Medulla oblongata (tissue), 1 donor: Measurements from ENCODE around the gene OR2A5.
"Not testable (repeated sequence)": the region's sequence is repeated elsewhere in the genome, so short reads cannot be mapped to it uniquely, and the experiment has no call there.

Experiments
- DNase-seq: peaks from one replicate; pipeline ENCODE4 v3.0.0-alpha.2; 2015; ENCODE audit errors: extremely low spot score

The OR2A5 gene, protein sequence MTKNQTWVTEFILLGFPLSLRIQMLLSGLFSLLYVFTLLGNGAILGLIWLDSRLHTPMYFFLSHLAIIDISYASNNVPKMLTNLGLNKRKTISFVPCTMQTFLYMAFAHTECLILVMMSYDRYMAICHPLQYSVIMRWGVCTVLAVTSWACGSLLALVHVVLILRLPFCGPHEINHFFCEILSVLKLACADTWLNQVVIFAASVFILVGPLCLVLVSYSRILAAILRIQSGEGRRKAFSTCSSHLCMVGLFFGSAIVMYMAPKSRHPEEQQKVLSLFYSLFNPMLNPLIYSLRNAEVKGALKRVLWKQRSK

DNA sequence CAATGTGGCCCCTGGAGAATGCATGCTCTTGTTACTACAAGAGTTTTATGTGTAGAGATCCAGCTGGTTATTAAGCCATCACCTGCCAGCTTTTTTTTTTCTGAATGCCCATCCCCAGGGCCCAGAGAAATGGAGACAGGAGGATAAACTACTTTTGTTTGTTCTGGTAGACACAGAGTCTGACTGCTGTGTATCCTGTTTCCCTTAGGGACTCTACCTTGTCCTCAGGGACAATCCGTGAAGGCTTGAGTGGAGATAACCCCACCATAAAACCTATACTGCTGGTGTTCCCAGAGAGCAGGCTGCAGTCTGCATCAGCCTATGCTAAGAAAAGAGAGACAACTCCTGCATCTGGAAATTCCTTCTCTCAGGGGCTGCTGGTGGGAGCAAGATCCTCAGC, at the start of gene OR2A5:
OR2A5 (plus strand) TSS at position 301 of the 400 bp plus-strand sequence. CDS start 1,454 bp downstream, outside the sequence.
- no peak for DNase-seq

DNA sequence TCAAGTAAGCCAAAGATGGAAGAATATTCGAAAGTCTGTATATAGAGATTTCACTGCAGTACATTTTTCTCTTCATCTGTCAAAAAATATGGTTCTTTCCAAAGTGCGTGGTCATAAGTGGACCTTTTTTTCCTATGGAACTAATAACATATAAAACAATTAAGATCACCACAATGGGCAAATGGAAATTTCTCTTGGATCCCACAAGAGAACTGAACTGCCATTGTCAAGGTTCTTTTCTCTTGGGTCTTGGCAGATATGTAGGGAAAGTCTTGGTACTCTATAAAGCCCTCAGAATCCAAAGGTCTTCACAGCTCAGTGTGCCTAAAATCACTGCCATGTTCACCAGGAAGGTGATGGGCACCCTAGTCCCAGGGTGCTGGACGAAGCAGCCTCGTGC, 48.7 kb upstream of the OR2A5 start, which contains the start of gene OR6B1:
OR6B1 (plus strand) TSS at position 301 of the 400 bp plus-strand sequence. CDS start 3,677 bp downstream, outside the sequence.
- no peak for DNase-seq

DNA sequence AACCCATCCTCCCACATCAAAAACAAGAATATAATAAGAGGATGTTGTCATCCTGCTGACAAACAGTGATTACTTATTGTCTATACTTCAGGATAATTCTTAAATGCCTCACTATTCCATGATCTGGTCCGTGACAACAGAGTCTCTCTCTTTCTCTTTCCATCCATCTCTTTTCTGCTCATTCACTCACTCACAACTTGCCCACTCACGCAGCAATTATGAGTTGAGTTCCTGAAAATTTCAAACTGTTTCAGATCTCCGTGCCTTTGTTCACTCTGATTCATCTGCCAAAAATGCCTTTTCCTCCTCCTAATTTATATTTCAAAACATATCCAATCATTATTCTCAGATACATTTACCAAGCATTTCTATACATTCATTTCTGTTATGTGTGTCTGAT, 47.2 kb upstream of the OR2A5 start:
- DNase-seq = no peak

DNA sequence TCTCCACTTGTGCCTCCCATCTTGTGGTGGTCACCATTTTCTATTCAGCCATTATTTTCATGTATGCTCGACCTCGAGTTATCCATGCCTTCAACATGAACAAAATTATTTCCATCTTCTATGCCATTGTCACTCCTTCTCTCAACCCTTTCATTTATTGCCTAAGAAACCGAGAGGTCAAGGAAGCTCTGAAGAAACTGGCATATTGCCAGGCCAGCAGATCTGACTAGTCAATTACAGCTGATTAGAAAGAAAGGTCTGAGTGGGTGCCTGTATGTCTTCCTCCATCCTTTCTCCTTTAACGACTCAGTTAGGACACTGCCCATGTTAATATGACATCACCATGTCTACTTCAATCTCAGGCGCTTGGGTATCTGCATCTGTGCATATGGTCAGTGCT, 44.0 kb upstream of the OR2A5 start:
- no peak for DNase-seq

DNA sequence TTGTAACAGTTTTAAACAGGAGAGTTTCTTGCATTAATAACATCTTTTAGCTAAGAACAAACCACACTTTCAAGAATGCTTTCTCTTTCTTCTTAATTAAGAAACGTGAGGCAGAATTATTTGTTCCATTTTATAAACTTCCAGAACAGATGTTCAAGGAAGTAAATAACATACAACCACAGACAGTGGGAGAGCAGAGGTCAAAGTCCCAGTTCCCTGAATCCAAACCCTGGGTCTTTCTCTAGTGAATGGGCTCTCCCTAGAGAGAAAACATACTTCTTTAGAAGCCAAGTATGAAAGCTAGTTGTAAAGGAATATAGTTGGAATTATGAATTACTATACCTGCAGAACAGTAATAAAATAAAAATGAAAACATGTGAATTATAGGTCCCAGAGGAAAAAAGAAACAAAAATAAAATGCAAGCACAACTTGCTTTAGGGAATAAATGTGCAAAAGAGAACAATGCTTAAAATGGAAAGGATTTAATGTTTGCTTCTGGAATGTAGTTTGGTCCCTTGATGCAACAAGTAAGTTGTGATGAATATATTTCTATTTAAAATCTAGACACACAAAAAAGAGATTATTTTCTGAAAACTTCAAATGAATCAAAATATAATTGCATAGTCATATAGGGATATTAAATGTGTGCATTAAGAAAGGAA, 42.6 kb upstream of the OR2A5 start:
- DNase-seq = no peak

DNA sequence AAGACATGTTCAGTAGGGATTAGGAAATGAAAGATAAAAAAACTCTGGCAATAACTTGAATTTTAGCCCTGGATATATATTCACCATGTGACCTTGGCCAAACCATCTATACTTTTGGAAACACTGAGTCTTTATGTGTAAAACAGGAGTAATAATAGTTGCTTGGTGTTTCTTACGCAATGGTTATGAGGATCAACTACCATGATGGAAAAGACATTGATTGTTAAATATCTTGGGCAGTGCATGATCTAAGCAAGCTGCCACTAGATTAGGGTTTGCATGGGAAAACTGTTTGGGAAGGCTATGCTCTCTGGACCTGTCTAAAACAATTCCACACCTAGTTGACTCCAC, 42.1 kb upstream of the OR2A5 start:
- DNase-seq = no peak

DNA sequence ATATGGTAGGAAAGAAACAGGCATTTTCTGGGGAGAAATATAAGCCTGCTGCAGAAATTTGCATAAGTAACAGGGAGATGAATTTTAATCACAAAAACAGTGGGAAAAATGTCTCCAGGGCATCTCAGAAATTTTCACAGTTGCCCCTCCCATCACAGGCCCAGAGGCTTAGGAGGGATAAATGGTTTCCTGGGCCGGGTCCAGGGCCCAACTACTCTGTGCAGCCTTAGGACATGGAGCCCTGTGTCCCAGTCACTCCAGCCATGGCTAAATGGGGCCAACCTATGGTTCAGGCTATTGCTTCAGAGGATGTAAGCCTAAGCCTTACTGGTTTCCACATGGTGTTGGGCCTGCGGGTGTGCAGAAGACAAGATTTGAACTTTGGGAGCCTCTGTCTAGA, 39.4 kb upstream of the OR2A5 start:
- no peak for DNase-seq

DNA sequence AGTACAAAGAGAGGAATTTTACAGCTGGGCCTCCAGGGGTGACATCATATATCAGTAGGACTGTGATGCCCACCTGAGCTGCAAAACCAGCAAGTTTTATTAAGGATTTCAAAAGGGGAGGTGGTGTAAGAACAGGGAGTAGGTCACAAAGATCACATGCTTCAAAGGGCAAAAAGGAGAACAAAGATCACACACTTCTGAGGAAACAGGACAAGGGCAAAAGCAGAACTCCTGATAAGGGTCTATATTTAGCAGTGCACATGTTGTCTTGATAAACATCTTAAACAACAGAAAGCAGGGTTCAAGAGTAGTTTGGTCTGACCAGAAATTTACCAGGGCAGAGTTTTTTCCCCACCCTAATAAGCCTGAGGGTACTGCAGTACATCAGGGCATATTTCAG, 38.7 kb upstream of the OR2A5 start:
- DNase-seq = not testable (repeated sequence)

DNA sequence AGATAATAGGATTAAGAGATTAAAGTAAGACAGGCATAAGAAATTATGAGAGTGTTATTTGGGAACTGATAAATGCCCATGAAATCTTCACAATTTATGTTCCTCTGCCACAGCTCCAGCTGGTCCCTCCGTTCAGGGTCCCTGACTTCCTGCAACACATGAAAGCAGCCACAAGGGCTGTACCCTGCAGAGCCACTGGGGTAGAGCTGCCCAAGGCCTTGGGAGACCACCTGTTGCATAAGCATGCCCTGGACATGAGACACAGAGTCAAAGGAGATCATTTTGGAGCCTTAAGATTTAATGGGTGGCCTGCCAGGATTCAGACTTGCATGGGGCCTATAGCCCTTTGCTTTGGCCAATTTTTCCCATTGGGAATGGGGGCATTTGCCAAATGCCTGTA, 37.9 kb upstream of the OR2A5 start:
- not testable (repeated sequence) for DNase-seq

DNA sequence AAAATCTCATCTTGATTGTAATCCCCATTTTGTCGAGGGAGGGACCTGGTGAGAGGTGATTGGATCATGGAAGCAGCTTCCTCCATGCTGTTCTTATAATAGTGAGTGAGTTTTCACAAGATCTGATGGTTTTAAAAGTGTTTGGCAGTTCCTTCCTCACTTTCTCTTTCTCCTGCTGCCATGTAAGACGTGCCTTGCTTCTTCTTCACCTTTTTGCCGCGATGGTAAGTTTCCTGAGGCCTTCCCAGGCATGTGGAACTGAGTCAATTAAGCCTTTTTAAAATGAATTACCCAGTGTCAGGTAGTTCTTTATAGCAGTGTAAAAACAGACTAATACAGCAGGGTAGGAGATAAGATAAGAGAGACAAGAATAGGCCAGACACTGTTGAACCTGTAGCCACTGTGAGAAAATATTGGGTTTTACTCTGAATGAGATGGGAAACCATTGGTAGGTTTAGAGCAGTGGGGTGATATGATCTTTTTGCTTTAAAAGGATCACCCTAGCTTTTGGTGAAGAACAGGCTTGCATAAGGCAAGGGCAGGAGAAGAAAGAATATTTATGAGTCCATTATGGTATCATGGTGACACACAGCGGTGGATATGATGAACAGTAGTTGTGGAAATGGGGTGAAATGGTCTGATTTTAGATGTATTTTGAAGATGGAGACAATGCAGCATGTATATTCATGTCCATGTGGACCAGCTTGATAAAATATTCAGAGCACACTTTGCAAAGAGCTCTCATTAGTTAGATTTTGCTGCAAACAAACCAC, 37.1 kb upstream of the OR2A5 start:
- no peak for DNase-seq

DNA sequence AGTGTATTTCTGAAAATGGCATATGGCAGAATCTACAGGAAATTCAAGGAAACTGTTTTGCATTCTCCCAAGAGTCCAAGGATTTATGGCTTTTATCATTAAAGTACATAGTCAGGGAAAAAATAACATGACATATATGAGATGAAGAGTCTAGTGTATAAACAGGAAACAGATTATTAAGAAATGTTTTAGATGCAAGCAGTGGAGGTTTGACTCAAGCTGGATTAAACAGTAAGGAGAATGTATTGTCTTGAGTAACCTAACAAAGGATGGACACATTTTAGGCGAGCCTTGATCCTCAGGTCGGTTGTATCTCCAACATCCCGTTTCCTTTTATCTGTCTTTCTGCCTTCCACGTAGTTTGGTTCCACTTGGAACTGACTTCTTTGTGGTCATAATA, 30.7 kb upstream of the OR2A5 start:
- DNase-seq = no peak

DNA sequence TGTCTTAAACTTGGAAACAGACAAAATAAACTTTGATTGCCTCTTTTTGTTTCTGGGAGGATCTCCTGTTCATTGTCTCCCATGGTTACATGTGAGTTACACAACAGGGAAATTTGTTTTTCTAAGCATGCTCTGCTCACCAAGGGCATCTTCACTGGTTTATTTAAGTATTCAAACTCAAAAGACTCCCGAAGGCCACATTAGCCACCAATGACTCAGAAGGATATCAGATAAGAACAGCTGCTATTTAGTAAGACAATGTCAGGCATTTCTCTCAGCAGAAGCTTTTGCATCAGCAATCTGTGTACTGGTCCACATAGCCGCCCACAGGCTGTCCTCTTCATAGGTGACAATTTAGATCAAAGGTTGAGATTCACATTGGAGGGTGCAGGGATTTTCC, 29.3 kb upstream of the OR2A5 start:
- DNase-seq = no peak

DNA sequence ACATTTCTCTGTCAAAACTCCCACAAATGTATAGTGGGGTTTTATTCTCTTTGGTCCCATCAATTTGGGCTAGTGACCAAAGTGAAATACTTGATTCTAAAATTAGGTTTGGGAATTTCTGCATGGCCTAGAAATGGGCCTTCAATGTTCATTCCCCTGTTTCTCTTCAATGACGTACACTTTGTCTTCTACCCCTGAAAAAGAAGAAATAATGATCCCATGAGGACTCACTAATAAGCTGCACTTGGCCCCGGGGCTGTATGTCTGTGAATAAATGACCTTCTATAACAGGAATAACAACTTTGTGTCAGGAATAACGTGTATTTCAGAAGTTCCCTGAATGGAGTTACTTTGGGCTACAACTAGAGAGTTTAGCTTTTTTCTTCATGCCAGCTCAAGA, 28.4 kb upstream of the OR2A5 start:
- DNase-seq = no peak

DNA sequence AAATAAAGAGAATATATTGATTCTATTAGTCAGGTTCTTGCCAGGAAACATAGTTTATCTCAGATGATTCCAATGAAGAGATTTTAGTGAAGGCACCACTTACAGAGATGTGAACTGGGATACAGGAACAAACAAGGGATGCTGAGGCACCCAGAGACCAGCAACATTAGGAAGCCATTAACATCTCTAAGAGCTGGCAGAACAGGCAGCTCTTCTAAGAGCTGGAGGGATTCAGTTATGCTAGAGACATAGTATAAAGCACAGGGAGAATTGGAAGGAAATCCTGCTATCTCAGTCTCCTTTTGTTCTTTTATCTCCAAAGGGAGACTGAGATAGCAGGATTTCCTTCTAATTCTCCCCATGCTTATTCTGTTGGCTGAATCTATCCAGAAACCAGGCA, 26.6 kb upstream of the OR2A5 start:
- DNase-seq = no peak

DNA sequence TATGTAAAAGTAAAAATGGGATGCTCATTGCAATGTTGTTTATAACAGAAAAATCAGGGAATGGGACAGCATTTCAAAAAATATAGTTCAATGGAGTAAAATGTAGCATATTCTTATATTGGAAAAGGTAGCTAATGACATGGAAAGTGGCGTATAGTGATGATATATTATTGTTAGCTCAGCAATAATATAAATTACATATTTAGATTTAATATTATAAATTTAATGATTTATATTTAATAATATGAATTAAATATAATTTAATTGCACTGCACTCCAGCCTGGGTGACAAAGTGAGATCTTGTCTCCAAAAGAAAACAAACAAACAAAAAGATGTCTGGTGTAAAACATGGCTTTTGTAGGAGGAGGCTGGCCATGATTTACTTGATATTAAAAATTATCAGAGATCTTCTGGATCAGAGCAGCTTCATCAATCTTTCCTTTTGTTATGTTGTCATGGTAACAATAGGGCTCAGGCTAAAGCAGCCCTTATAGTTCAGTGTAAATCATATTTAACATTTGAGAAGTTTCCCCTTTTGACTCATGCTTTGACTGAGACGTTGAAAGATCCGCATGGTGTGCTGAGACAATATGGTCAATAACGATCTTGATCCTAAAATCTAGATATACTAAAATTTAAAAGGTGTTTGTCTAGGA, 25.4 kb upstream of the OR2A5 start:
- DNase-seq = no peak

DNA sequence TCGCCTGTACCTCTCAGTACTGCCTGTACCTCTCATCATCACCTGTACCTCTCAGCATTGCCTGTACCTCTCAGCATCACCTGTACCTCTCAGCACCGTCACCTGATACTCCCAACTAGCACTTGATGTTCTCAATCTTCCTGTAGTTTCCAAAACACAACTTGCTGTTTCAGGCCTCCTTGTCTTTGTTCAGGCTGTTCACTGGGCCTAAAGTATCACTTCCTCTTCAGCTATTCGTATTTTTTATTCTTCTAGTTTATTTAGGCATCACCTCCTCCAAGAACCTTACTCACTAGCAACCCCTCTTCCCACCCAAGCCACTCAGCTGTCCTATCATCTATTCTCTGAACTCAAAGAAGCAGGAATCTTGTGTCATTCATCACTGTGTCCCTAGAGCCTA, 24.5 kb upstream of the OR2A5 start:
- DNase-seq = no peak

DNA sequence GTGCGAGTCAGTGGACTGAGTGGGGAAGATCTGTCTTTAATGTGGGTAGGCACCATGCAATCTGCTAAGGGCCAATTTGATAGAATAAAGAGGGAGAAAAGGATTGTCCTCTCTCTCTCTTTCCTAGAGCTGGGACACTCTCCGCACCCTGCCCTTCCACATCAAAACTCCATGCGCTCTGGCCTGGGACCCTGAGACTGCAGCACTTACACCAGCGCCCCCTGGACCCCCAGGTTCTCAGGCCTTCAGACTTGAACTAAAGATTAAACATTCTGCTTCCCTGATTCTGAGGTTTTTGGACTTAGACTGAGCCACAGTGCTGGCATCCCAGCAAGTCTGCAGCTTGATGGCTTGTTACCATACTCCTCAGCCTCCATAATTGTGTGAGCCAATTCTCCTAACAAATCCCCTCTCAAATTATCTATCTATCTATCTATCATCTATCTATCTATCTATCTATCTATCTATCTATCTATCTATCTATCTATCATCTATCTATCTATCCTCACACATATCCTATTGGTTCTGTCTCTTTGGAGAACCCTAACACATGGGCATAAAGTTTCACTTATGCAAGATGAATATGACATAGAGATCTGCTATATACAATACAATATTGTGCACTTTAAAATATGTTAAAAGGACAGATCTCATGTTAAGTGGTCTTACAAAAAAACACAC, 22.4 kb upstream of the OR2A5 start:
- DNase-seq = no peak

DNA sequence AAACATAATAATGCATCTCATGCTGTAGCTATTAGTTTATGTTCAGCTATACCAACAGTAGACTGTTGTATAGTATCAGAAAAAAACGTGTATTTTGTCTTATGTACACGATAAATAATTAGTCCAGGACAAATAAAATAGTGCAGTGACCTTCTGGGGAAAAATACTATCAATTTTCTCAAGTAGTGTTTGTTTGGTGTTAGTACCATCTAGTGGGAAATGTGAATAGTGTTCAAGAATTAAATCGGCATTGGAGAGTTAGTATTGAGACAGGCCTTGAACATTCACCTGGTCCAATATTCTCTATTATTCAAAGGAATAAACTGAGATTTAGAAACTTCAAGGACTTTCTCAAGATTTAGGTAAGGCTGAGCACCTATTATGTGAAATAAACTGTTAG, 21.7 kb upstream of the OR2A5 start:
- DNase-seq = peak; percentile 54

DNA sequence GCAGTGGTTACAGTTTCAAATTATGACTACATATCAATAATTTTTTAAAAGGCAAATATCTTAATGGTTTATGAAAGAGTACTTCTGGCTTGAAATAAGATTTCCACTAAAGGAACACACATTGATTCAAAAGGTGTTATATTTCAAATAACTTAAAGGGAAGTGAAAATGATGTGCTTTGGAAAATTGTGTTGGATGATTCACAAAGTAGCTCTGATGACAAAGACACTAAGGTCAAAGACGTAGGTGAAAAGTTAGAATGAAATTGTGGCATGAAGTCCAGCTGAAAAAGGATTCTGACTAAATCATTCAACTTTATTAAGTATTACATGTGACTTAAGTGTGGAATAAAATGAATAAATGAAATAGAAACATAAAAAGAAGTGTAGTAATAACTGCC, 20.8 kb upstream of the OR2A5 start:
- no peak for DNase-seq

DNA sequence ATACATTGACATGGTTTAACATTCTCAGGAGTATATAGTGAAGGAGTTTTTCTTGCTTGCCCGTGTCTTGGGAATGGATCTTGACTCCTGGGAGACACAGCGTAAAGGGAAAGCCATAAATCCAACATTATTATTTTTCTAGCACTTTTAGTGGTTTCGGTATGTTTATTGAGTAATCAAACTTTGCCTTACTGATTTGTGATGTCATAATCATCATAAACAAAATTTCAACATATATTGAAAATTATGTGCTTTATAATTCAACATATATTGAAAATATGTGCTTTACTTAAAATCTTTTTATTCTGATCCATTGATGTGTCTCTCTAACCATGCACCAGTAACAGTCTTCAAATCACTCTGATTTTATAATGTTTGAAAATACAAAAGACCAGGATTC, 20.2 kb upstream of the OR2A5 start:
- no peak for DNase-seq

DNA sequence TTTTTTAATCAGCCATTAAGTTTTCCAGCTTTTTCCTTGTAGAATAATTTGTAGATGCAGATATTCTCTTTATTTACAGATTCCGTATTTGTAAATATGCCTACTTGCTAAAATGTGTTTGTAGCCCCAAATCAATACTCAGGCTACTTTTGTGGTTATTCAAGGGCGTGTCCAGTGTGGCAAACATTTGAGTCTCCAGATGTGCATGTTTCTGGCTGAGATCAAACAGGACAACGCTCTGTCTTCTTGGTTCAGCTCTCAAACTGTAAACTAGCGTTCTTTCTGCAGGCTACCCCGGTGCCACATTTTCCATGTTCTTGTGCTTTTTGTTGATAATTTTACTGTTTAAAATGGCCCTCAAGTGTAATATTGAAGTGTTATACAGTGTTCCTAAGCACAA, 16.2 kb upstream of the OR2A5 start:
- no peak for DNase-seq
